Measurements from ENCODE around the gene ERC1. TPM values are rescaled to one million over a fixed set of nuclear protein-coding genes. Genes with fewer than 3 reads are reported as not detected.
A peak's percentile ranks its signal among the peaks of the same experiment; 100 is the strongest.
"Not testable (repeated sequence)": the region's sequence is repeated elsewhere in the genome, so short reads cannot be mapped to it uniquely, and the experiment has no call there.

Gene ERC1
- total RNA-seq, 2 donors from 2014 or later: 53.2 to 53.4 TPM

DNA sequence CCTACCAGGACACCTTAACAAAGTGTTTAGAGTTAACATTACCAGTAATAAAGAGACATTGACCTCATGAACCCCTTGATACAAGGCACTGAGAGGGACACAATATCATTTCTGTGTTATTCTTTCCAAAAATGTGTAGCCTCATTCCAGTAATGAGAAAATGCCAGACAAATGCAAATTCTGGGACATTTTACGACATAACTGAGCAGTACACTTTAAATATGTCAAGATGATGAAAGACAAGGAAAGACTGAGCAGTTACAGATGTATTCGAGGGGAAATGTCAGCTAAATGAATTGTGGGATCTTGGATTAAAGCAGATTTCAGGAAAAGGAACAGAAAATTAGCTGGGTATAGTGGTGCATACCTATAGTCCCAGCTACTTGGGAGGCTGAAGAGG, 255.6 kb downstream of the ERC1 start:
- intact Hi-C loops (cut with DNase I): no loop called here
- ATAC-seq (no peak), DNase-seq (no peak)

DNA sequence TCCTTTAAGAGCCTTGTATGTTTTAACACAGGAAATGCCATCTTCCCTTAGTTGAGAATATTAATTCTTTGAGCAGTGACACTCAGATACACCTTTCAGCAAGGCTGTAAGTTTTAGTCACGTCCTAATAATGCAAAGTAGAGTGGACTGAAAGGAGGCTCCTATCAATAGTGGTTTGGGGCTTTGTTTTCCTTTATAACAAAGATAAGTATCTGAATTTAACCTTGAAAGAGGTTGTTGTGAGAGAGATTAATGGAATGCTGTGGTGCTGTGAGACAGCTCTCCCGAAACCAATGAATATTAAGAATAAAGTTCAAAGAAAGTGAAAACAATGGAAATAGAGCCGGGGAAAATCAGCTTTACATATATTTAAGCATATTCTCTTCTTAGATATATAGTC, 259.6 kb downstream of the ERC1 start:
- DNase-seq (no peak), ATAC-seq (no peak)
- intact Hi-C loops (cut with DNase I): no loop called here

DNA sequence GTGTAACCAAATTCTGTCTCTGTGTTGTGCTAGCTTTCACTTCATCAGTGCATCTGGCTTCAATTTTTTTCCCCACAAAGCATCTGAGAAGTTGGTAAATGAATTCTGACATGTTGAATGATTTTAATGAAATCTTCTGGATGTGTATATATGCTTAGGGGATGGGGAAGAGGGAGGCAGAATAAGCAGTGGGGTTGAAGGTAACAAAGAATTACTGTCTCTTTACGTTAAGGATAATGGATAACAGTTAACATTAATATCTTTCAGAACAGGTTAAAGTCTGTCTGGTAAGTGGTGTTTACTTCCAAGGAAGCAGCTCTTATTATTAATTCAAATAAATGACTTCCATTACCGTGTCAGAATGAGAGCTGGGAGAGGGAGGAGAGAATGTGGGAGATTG, 261.7 kb downstream of the ERC1 start:
- intact Hi-C loops (cut with DNase I): no loop called here
- ATAC-seq (no peak), DNase-seq (no peak)

DNA sequence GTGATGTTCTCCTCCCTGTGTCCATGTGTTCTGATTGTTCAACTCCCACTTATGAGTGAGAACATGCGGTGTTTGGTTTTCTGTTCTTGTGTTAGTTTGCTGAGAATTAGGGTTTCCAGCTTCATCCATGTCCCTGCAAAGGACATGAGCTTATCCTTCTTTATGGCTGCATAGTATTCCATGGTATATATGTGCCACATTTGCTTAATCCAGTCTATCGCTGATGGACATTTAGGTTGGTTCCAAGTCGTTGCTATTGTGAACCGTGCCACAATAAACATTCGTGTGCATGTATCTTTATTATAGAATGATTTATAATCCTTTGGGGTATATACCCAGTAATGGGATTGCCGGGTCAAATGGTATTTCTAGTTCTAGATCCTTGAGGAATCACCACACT, 264.1 kb downstream of the ERC1 start:
- intact Hi-C loops (cut with DNase I); ATAC-seq; DNase-seq: not testable (repeated sequence)

DNA sequence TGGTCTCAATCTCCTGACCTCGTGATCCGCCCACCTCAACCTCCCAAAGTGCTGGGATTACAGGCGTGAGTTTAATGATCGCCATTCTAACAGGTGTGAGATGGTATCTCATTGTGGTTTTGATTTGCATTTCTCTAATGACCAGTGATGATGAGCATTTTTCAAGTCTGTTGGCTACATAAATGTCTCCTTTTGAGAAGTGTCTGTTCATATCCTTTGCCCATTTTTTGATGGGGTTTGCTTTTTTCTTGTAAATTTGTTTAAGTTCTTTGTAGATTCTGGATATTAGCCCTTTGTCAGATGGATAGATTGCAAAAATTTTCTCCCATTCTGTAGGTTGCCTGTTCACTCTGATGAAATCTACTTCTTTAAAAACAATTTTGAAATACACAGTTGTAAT, 264.8 kb downstream of the ERC1 start:
- intact Hi-C loops (cut with DNase I); DNase-seq; ATAC-seq: not testable (repeated sequence)

DNA sequence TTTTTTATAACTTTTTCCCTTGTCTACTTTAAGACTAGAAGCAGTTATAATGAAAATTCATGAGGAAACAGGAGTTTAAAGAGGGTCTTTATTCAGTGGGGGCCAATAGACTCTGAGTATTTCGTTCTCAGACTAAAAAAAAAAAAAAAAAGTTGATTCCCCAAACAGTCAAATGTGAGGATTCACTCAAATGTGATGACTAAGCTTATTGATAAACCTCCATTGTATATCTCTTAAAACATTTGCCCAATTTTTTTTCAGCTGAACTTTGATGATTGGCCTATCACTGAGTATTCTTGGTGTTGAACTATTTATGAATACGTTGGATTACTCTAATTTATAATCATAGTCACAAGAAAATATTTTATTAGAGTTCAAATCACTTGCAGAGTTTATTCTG, 265.3 kb downstream of the ERC1 start:
- intact Hi-C loops (cut with DNase I): no loop called here
- DNase-seq: no peak
- no peak for ATAC-seq

DNA sequence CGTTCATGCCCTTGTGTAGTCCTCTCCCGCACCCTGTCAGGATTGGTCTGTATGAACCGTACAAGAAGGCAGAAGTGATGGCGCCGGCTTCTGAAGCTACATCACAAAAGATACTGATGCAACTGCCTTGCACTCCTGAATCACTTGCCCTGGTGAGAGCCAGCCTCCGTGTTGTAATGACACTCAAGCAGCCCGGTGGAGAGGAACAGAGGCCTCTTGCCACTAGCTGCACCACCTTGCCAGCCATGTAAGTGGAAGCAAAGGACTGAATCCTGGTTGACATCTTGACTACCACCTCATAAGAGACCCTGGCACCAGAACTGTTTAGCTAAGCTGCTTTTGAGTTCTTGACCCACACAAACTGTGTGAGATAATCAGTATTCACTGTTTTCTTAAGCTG, 266.0 kb downstream of the ERC1 start:
- no peak for ATAC-seq
- intact Hi-C loops (cut with DNase I): no loop called here
- no peak for DNase-seq

DNA sequence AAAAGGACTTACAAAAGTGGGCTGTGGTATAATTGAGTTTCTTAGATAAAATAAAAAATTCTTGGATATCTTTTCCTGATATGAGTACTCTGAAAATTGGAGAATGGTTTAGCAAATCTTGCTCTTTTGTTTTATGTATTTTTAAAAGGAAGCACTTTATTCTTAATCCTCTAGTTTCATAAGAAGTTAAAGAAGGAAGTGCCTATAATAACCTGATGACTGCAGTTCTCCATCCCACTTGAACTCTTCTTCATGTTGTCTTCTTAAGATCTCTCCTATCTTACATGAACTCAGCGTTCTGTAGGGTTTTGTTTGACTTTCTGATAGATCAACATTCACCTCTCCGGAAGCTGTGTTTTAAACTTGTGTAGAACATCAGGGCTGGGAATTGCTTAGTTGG, 271.0 kb downstream of the ERC1 start:
- intact Hi-C loops (cut with DNase I): loop anchor here in 1 of 2 donors (10.0 kb wide), 1 partner anchor 323 kb away; no protein-coding TSS in a partner anchor
- DNase-seq (no peak), ATAC-seq (no peak)

DNA sequence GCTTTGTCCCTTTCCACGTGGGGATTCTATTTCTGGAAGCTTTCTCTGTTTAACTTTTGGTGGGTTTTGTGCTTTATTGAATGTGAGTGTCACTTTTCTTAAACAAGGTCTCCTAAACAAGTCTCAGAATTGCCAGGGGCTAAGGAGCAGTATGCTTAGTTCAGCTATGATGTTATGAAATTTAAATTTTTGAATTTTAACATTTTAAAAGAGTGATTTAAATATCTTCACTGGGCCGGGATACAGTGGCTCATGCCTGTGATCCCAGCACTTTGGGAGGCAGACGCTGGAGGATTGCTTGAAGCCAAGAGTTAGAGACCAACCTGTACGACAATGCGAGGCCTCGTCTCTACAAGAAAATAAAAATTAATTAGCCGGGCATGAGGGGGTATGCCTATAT, 276.2 kb downstream of the ERC1 start:
- DNase-seq (no peak), ATAC-seq (no peak)
- intact Hi-C loops (cut with DNase I): loop anchor here in 1 of 2 donors (10.0 kb wide), 1 partner anchor 318 kb away; no protein-coding TSS in a partner anchor

DNA sequence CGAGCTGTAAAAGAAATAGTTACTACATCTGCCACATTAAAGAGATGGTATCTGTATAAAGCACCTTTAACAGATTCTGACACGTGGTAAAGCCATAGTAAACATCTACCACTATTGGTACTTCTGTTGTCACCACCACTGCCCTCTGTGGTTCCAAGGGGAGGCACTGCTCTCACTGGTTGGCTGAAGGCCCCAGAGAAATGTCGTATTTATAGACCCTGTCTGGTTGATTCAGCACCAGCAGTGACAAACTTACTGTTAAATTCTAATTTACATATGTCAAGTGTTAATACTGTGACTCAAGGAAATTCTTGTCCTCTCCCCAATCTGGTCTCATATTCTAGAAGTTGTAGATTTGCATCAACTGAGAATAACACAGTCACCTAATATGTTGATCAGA, 281.1 kb downstream of the ERC1 start:
- intact Hi-C loops (cut with DNase I): no loop called here
- ATAC-seq (no peak), DNase-seq (no peak)

DNA sequence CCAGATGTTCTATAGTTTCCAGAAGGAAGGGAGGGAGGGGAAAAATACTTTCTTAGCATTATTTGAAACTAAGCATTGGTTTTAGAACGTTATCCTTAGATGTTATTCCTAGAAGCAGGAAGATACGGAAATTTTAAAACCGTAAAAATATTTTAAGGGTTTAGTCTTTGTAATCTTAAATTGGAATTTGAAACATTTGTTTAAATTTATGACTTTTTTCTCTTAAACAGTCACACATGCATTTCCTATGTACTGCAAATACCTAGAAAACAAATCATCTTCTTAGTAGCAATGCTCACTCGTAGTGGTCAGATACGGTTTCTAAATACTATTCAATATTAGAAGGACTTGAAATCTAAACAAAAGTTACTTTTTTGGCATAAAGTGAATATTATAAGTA, 282.0 kb downstream of the ERC1 start:
- no peak for ATAC-seq
- intact Hi-C loops (cut with DNase I): no loop called here
- DNase-seq: no peak

DNA sequence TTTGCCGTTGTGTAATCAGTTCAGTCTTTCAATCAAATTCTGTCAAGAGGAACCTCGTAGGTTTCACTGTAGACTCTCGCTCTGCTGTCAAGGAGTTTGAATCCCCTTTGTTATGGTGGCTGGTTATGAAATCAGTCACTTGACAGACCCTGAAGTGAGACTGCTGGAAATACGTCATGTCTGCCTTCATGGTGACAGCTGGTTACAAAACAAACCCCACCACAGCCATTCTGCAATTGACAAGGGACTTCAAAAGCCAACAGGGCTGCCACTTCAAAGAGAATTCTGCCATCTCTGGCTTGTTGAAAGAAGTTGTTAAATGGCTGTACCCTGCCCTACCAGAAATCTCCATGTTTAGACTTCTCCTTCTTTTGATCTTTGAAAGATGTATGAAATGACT, 286.9 kb downstream of the ERC1 start:
- intact Hi-C loops (cut with DNase I): no loop called here
- DNase-seq (no peak), ATAC-seq (no peak)

DNA sequence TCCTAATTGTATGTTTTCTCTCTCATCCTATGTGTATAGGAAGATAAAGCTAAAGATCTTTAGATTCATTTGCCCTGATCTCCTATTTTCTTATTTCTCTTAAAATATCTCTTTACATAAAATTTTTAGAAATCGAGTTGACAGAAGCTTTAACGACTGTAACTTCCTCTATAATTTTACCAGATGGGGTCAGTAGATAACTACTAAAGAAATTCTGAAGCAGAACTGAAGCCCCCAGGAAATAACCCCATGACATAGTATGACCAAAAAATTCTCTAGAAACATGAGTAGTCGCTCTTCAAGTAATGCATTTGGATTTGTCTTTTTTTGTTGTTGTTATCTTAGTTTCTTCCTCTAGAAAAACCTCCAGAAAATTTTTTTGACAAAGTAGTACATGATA, 288.0 kb downstream of the ERC1 start:
- DNase-seq (no peak), ATAC-seq (no peak)
- intact Hi-C loops (cut with DNase I): no loop called here

DNA sequence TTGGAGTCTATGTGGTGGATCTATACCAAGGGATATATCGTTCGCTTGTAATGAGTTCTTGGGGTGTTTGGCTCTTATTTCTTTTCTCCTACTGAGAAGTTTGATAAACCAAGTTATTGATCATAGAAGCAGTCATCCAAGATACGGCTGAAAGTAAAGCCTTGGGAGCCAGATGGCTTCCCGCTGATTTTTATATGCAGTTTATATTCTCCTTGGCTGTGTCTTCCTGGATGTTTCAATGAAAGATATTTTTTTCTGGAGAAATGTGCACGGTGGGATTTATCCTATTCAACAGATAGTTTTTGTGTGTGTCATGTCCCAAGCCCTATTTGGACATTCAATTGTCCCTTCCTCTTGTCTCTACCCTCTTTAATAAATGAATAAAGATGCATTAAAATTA, 289.0 kb downstream of the ERC1 start:
- DNase-seq: no peak
- intact Hi-C loops (cut with DNase I): no loop called here
- no peak for ATAC-seq

DNA sequence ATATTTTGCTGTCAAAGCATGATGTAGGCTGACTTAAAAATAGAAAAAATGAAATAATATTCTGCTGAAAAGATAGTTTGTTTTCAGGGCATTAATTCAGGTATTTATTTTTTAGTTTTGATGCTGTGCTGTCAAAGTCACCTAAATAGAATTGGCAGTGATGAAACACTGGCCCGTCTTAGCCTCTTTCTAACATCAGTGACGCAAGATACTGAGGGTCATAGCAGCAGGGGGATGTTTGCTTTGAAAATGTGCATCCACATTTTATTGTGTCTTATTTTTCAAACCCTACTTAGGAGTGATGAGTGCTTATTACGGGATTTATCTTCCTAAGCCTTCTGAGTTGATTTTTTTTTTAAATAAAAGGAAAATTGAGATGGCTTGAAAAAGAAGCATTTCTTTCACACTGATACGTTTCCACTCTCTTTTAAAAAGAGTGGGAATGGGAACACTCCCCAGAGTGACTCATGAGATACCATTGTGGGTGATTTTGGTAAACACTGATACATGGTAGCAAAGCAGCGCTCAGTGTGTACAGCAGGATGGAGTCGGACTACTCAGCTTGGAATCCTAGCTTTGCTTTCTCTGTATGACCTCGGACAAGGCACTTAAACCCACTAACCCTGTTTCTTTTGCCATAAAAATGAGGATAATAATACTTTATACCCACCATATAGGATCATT, 290.8 kb downstream of the ERC1 start:
- intact Hi-C loops (cut with DNase I): no loop called here
- ATAC-seq: peak; percentile 27 to 86
- no peak for DNase-seq

DNA sequence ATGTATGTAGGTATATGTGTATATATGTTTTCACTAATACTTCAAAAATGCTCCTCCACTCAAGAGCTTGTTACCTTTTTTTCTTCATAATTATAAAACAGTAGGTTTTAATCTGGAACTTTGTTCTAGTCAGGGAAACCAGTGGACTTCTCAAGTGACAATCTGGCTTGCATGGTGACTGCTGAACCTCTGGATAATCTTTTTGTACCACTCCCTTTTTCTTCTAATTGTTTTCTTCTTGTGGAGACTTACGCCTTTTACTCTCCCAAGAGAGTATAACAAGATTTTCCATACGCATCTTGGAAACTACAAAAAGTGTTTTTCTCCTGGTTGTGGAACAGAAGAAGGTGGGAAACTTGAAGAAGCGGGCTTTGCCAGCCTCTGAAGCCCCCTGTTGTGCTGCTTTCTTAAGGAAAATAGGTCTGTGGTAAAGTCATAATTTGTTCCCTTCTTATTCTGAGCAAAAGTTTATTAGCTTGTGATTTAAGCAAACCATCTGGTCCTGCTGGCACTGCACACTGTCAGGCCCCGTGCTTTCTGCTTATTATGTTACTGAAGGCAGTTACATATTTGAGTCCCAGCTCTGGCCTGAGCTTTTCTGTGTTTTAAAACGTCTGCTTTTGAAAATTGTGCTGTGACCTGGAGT, 291.8 kb downstream of the ERC1 start:
- intact Hi-C loops (cut with DNase I): no loop called here
- peak; percentile 72 to 80 for ATAC-seq
- no peak for DNase-seq

DNA sequence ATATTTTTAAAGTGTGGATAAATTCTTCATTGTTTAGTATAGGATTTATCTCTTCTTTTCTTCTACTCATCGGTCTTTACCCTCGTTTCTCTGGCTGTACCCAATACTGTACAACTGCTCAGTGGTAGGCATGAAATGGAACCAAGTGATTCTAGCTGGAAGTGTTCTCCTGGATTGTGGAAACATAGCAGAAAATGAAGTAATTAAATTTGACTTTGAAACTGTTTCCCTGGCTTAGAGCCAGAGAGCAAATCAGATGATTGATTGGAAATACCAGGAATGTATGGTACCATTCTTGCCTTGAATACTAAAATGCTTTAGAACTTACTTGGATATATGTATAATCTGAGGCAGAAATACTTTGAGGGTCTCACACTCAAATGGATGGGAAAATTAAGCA, 292.3 kb downstream of the ERC1 start:
- intact Hi-C loops (cut with DNase I): no loop called here
- ATAC-seq: no peak
- no peak for DNase-seq

DNA sequence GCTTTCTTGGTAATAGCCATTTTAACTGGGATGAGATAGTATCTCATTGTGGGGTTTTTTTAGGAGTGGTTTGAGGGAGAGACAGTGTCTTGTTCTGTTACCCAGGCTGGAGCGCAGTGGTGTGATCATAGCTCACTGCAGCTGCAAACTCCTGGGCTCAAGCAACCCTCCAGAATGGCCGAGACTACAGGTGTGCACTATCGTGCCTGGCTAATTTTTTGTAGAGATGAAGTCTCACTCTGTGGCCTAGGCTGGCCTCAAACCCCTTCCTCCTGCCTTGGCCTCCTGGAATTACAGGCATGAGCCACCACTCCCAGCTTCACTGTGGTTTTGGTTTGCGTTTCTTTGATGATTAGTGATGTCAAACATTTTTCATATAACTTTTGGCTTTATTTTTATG, 293.6 kb downstream of the ERC1 start:
- intact Hi-C loops (cut with DNase I): no loop called here
- ATAC-seq (no peak), DNase-seq (no peak)

DNA sequence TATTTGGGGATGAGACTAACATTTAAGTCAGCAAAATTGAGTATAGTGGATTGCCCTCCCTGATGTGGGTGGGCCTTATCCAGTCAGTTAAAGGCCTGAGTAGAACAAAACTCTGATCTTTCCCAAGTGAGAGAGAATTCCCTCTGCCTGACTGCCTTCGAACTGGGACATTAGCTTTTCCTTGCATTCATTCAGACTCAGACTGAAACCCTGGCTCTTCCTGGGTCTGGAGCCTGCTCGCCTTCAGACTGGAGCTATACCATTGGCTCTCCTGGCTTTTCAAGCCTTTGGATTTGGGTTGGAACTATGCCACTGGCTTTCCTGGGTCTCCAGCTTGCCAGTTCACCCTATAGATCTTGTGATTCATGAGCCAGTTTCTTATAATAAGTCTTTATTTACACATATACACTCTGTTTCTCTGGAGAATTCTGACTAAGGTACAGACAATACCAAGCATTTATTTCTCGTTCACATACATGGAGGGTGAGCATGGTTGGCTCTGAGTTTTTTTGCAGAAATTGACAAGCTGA, 296.5 kb downstream of the ERC1 start:
- intact Hi-C loops (cut with DNase I): no loop called here
- no peak for ATAC-seq
- DNase-seq: no peak

DNA sequence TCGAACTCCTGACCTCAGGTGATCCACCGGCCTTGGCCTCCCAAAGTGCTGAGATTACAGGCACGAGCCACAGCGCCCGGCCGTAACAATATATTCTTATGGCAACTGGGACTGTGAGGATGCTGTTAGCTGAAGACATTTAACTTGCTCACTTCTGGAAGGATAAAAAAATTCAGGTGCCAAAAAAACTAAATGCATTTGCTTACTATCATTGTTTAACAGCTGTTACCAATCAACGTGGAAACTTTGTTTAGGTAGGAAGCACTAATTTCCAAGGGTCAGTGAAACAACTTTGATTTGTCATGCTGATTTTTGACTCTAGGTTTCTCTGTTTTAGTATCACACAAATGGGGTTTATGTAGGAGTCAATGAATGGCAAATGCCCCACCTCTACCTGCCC, 297.3 kb downstream of the ERC1 start:
- intact Hi-C loops (cut with DNase I): no loop called here
- ATAC-seq (no peak), DNase-seq (no peak)
